IMR-90 (cell line): ENCODE measurements around the gene CNTNAP1. TPM values are rescaled to one million over a fixed set of nuclear protein-coding genes. Genes with fewer than 3 reads are reported as not detected.

Source experiments
- ATAC-seq: fragments of 200-7000 bp; cut with Tn5 transposase; 2 replicates; pipeline ENCODE4 v1.9.1; 2020; ENCODE audit warnings: low read depth, mild to moderate bottlenecking, moderate library complexity
- BruUV-seq: library from RNA; stranded (reverse); fragments of 400-500 nt; replicated peaks from 2 replicates; lab custom pipeline; 2021; lab: Mats Ljungman, UMichigan
- CTCF ChIA-PET: fragments of 300-600 bp; formaldehyde crosslinking; extraction: SDS; loops from one replicate; lab custom pipeline; 2021; ENCODE audit warnings: antibody characterized with exemption; lab: Yijun Ruan, JAX
- POLR2A ChIA-PET: fragments of 300-600 bp; sonication (Branson Sonifier 250); formaldehyde crosslinking; loops from one replicate; lab custom pipeline; 2022; ENCODE audit warnings: antibody characterized with exemption; ENCODE audit not compliant: unreplicated experiment; lab: Charles Lee
- DNase-seq: peaks from one replicate; pipeline ENCODE4 v3.0.0; 2013
- H2AFZ ChIP-seq: replicated peaks from 2 replicates; pipeline ENCODE3; 2013; ENCODE audit warnings: low read length, mild to moderate bottlenecking; ENCODE audit not compliant: poor library complexity
- H2AK5ac ChIP-seq: 2 replicates; pipeline ENCODE4 v1.6.1; 2013; ENCODE audit warnings: low read depth, low read length, inconsistent platforms
- H2AK9ac ChIP-seq: replicated peaks from 2 replicates; pipeline ENCODE3; 2013; ENCODE audit warnings: mild to moderate bottlenecking, low read depth, low read length, moderate library complexity; ENCODE audit not compliant: poor library complexity
- H2BK120ac ChIP-seq: 2 replicates; pipeline ENCODE4 v1.6.1; 2013; ENCODE audit warnings: low read depth, low read length, inconsistent platforms
- H2BK15ac ChIP-seq: 3 replicates; pipeline ENCODE4 v1.6.1; 2013; ENCODE audit warnings: low read depth, low read length, inconsistent platforms
- H2BK20ac ChIP-seq: 2 replicates; pipeline ENCODE4 v1.6.1; 2013; ENCODE audit warnings: low read depth, mild to moderate bottlenecking, inconsistent platforms, low read length, moderate library complexity
- H2BK5ac ChIP-seq: 2 replicates; pipeline ENCODE4 v1.6.1; 2013; ENCODE audit warnings: mild to moderate bottlenecking, low read depth, low read length, inconsistent platforms; ENCODE audit not compliant: poor library complexity, severe bottlenecking
- H3K14ac ChIP-seq: replicated peaks from 2 replicates; pipeline ENCODE4 v1.6.1; 2013; ENCODE audit warnings: low read depth, low read length, inconsistent platforms
- H3K18ac ChIP-seq: 2 replicates; pipeline ENCODE4 v1.6.1; 2013; ENCODE audit warnings: low read depth, low read length, control low read depth
- H3K23ac ChIP-seq: 2 replicates; pipeline ENCODE4 v1.6.1; 2013; ENCODE audit warnings: low read depth, low read length, inconsistent platforms
- H3K27ac ChIP-seq: 2 replicates; pipeline ENCODE4 v1.5.1; 2013; ENCODE audit warnings: mild to moderate bottlenecking, control low read depth, low read length; ENCODE audit not compliant: insufficient read depth
- H3K27me3 ChIP-seq: 2 replicates; pipeline ENCODE4 v1.6.1; 2013; ENCODE audit warnings: low read length; ENCODE audit not compliant: control insufficient read depth, insufficient read depth
- H3K36me3 ChIP-seq: 2 replicates; pipeline ENCODE4 v1.6.1; 2013; ENCODE audit warnings: low read length, mixed read lengths; ENCODE audit not compliant: control insufficient read depth, insufficient read depth
- H3K4ac ChIP-seq: 2 replicates; pipeline ENCODE4 v1.6.1; 2013; ENCODE audit warnings: low read depth, low read length, inconsistent platforms
- H3K4me1 ChIP-seq: 2 replicates; pipeline ENCODE4 v1.6.1; 2013; ENCODE audit warnings: low read length, mixed read lengths; ENCODE audit not compliant: control insufficient read depth, insufficient read depth
- H3K4me2 ChIP-seq: 2 replicates; pipeline ENCODE4 v1.6.1; 2013; ENCODE audit warnings: low read depth, mild to moderate bottlenecking, control low read depth, low read length, moderate library complexity
- H3K4me3 ChIP-seq: 2 replicates; pipeline ENCODE4 v1.5.1; 2013; ENCODE audit warnings: low read depth, mild to moderate bottlenecking, control low read depth, low read length, moderate library complexity; ENCODE audit not compliant: insufficient read depth
- H3K56ac ChIP-seq: 2 replicates; pipeline ENCODE4 v1.6.1; 2013; ENCODE audit warnings: low read length, inconsistent platforms; ENCODE audit not compliant: insufficient read depth; ENCODE audit errors: extremely low read depth
- H3K79me1 ChIP-seq, 2 experiments: 2 replicates each; pipeline ENCODE4 v1.6.1; 2013; ENCODE audit warnings: low read length in 2 of 2, inconsistent platforms in 1 of 2, low read depth in 1 of 2
- H3K9ac ChIP-seq: 2 replicates; pipeline ENCODE4 v1.6.1; 2013; ENCODE audit warnings: low read depth, low read length, control low read depth
- H3K9me1 ChIP-seq: 2 replicates; pipeline ENCODE4 v1.6.1; 2013; ENCODE audit warnings: low read length, inconsistent platforms; ENCODE audit not compliant: insufficient read depth
- H3K9me3 ChIP-seq: 2 replicates; pipeline ENCODE4 v1.6.1; 2013; ENCODE audit warnings: low read length; ENCODE audit not compliant: control insufficient read depth, insufficient read depth
- H4K20me1 ChIP-seq: 2 replicates; pipeline ENCODE4 v1.6.1; 2013; ENCODE audit warnings: low read length, inconsistent platforms; ENCODE audit not compliant: insufficient read depth
- H4K5ac ChIP-seq: 2 replicates; pipeline ENCODE4 v1.6.1; 2013; ENCODE audit warnings: mild to moderate bottlenecking, low read depth, low read length, control low read depth
- H4K8ac ChIP-seq, 2 experiments: 2 replicates each; pipeline ENCODE4 v1.6.1; 2013; ENCODE audit warnings: low read depth in 2 of 2, low read length in 2 of 2, control low read depth in 1 of 2, inconsistent platforms in 1 of 2
- H4K91ac ChIP-seq: 2 replicates; pipeline ENCODE4 v1.6.1; 2013; ENCODE audit warnings: low read depth, low read length, inconsistent platforms; ENCODE audit not compliant: insufficient read depth
- BHLHE40 ChIP-seq: fragments of 150-350 bp; IDR thresholded peaks from 2 replicates; pipeline ENCODE4 v1.6.1; 2016; ENCODE audit warnings: mild to moderate bottlenecking, low read depth, low read length
- CEBPB ChIP-seq: IDR thresholded peaks from 2 replicates; pipeline ENCODE4 v1.6.1; 2012; ENCODE audit warnings: low read depth, low read length, improper control_type of control experiment
- CHD1 ChIP-seq: IDR thresholded peaks from 2 replicates; pipeline ENCODE4 v1.6.1; 2012; ENCODE audit warnings: low read depth, low read length, improper control_type of control experiment
- CTCF ChIP-seq: conservative IDR thresholded peaks from 2 replicates; pipeline ENCODE4 v1.5.1; 2012; ENCODE audit warnings: mild to moderate bottlenecking, low read depth, low read length, improper control_type of control experiment
- FOS ChIP-seq: fragments of 150-350 bp; IDR thresholded peaks from 2 replicates; pipeline ENCODE4 v1.6.1; 2016; ENCODE audit warnings: low read depth, low read length
- MAFK ChIP-seq: IDR thresholded peaks from 2 replicates; pipeline ENCODE4 v1.6.1; 2012; ENCODE audit warnings: low read depth, low read length, improper control_type of control experiment
- MAZ ChIP-seq: IDR thresholded peaks from 2 replicates; pipeline ENCODE4 v1.6.1; 2012; ENCODE audit warnings: low read depth, mild to moderate bottlenecking, low read length, improper control_type of control experiment, moderate library complexity, borderline replicate concordance
- MXI1 ChIP-seq: IDR thresholded peaks from 2 replicates; pipeline ENCODE4 v1.6.1; 2012; ENCODE audit warnings: low read depth, mild to moderate bottlenecking, low read length, moderate library complexity, borderline replicate concordance
- NFE2L2 ChIP-seq: fragments of 150-350 bp; IDR thresholded peaks from 2 replicates; pipeline ENCODE4 v1.6.1; 2016; ENCODE audit warnings: low read depth, mild to moderate bottlenecking, low read length
- POLR2A ChIP-seq: IDR thresholded peaks from 2 replicates; pipeline ENCODE4 v1.6.1; 2012; ENCODE audit warnings: mild to moderate bottlenecking, low read depth, low read length
- RAD21 ChIP-seq: IDR thresholded peaks from 2 replicates; pipeline ENCODE4 v1.6.1; 2012; ENCODE audit warnings: low read length, improper control_type of control experiment
- RCOR1 ChIP-seq: IDR thresholded peaks from 2 replicates; pipeline ENCODE4 v1.6.1; 2012; ENCODE audit warnings: mild to moderate bottlenecking, low read length, improper control_type of control experiment; ENCODE audit not compliant: insufficient replicate concordance
- SMC3 ChIP-seq: fragments of 150-350 bp; IDR thresholded peaks from 2 replicates; pipeline ENCODE4 v1.6.1; 2016; ENCODE audit warnings: low read depth, mild to moderate bottlenecking, antibody characterized with exemption, low read length, moderate library complexity
- WGBS, 2 experiments: methylation state at CpG; one replicate each; pipeline versions ENCODE4 v1.1.5 to v1.1.7; 2013; ENCODE audit warnings: missing lambda C conversion rate in 2 of 2; ENCODE audit not compliant: insufficient read length in 1 of 2; ENCODE audit errors: extremely low coverage in 2 of 2; 5-methylcytosine and 5-hydroxymethylcytosine counted together
- dilution Hi-C: fragments of 300-500 bp; cut with HindIII; formaldehyde crosslinking; loops from one replicate; pipeline ENCODE4 v1.14.3; 2018; ENCODE audit warnings: low sequenced_read_pairs; ENCODE audit not compliant: unreplicated experiment
- in situ Hi-C: fragments of 300-500 bp; cut with MboI; formaldehyde crosslinking; loops from 3 replicates; pipeline ENCODE4 v1.14.3; 2019; ENCODE audit warnings: low sequenced_read_pairs, inconsistent platforms, mixed read lengths
- intact Hi-C: fragments of 100-400 bp; cut with micrococcal nuclease; formaldehyde crosslinking; loops from 2 replicates; pipeline ENCODE4 v1.10.0; 2022
- polyA plus RNA-seq, 3 experiments: library from polyadenylated mRNA; depleted of rRNA; stranded (reverse); fragments of >200 nt; gene quantifications; 2 replicates each; pipeline ENCODE4 v1.2.3, GENCODE V29; 2012; ENCODE audit warnings: low replicate concordance in 1 of 3
- total RNA-seq: library from RNA; depleted of rRNA; stranded (reverse); fragments of >200 nt; gene quantifications from 2 replicates; pipeline ENCODE4 v1.2.3, GENCODE V29; 2012
- TF ChIP-seq, protein P1 (sequence below): fragments of 150-350 bp; IDR thresholded peaks from 2 replicates; pipeline ENCODE4 v1.6.1; 2016; ENCODE audit warnings: low read depth, mild to moderate bottlenecking, low read length, moderate library complexity, borderline replicate concordance

Gene CNTNAP1
- total and polyA plus RNA-seq, 2 of the 4 experiments (the other 2 are of a cell fraction) = 12.2 to 72.2 TPM

DNA sequence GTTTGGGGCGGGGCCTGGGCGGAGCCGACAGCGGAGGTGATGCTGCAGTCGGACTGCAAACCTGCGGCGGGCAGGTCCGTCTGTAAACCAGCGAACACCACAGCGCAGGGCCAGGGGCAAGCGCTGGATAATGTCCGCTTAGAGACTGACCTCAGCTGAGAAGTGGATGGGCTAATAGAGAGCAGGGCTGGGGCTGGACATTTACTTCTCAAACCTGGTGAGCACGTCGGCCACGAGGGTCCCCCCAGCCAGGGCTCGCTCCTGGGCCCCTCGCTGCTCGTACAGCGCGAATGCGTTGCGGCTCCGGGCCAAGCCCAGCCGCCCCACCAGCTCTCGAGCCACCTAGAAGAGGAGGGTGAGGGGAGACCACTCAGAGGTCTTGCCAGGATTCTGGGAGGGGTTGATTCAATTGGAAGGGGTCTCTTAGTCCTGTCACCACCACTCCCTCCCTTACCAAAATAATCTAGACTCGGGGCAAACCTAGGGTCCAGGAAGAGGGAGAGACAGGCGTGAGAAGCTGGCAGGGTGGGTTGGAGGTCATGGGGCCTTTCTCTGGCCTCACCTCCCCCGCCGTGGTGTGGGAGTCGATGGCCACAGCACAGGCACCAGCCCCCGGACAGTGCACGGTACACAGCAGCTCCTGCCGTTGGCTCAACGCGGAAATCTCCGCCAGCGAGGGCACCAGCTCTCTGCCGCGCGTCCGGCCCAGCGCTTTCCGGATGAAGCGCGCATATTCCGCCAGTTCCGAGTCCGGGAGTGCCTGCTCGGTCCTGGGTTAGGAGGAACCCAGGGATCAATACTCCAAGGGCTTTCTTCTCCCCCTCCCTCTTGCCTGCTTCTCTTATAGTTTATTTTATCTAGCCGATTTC, 11.3 kb upstream of the CNTNAP1 start (continued):
- TF ChIP-seq SMC3 = no peak
- TF ChIP-seq CHD1 = no peak
- no peak for TF ChIP-seq FOS

DNA sequence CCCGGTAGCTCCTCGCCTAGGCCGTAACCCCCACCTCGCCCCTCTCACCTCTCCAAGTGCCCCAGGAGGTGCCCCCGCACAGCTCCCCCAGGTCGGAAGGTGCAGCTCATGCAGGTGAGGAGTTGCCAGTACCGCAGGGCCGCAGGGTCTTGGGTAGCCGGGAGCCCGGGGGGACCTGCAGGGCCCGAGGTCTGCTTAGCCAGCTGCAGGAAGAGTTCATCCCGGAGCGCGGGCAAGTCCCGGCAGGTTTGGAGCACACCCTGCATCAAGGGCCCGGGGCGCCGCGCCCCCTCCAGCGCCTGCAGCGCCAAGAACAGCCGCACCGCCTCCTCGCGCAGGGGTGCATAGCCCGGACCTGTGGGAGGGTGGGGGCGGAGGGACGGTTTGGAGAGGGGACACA, 10.3 kb upstream of the CNTNAP1 start:
- CTCF ChIA-PET = no interaction called here
- H3K14ac ChIP-seq = no peak overlapping the region
- dilution Hi-C loops (no loop called here), in situ Hi-C loops (no loop called here), intact Hi-C loops (no loop called here)
- H2BK120ac ChIP-seq = no peak overlapping the region
- H3K56ac ChIP-seq = no peak overlapping the region
- no peaks in the 10 kb centered on the region for H3K9me3 ChIP-seq
- 72% methylated on average over 9 of the region's 28 CpGs; no CpG with 5 or more reads in 1 of the 2 experiments for WGBS, 2 experiments
- H2BK20ac ChIP-seq = no peak overlapping the region
- no peak overlapping the region for H4K91ac ChIP-seq
- H2AK9ac ChIP-seq = no peak overlapping the region
- no peak overlapping the region for H4K8ac ChIP-seq
- H2AK5ac ChIP-seq = no peak overlapping the region
- no peak overlapping the region for H3K9ac ChIP-seq
- no peak overlapping the region for H2BK15ac ChIP-seq
- peaks cover 53% of the 10 kb centered on the region for H3K36me3 ChIP-seq
- H3K23ac ChIP-seq = no peak overlapping the region
- no peak overlapping the region for H2AFZ ChIP-seq
- no peak overlapping the region for H3K18ac ChIP-seq
- H4K5ac ChIP-seq = no peak overlapping the region
- no peak overlapping the region for H3K27ac ChIP-seq
- no peak overlapping the region for H3K4me2 ChIP-seq
- ATAC-seq (no peak), DNase-seq (no peak)
- no peak overlapping the region for H2BK5ac ChIP-seq
- no peak overlapping the region for H3K4ac ChIP-seq
- peaks cover 46% of the 10 kb centered on the region for H4K20me1 ChIP-seq
- POLR2A ChIA-PET = interaction anchor here (0.6 kb wide), 1 partner anchor 9 kb away, joined by 5 read pairs; no protein-coding TSS in a partner anchor
- no peaks in the 10 kb centered on the region for H3K27me3 ChIP-seq
- H3K9me1 ChIP-seq = peaks cover 6% of the 10 kb centered on the region
- no peak overlapping the region for H3K4me3 ChIP-seq
- peaks cover 24% of the 10 kb centered on the region for H3K4me1 ChIP-seq
- no TSS peak for BruUV-seq
- peaks cover 14 to 64% of the 10 kb centered on the region in 2 experiments; a peak in 3 of 4 replicates for H3K79me1 ChIP-seq
- TF ChIP-seq BHLHE40 (no peak), SMC3 (no peak), MAFK (no peak), MXI1 (no peak), NFE2L2 (no peak), POLR2A (no peak), RCOR1 (no peak), FOS (no peak), MAZ (no peak), CEBPB (no peak), RAD21 (no peak), CTCF (no peak)
- TF ChIP-seq, protein P1, sequence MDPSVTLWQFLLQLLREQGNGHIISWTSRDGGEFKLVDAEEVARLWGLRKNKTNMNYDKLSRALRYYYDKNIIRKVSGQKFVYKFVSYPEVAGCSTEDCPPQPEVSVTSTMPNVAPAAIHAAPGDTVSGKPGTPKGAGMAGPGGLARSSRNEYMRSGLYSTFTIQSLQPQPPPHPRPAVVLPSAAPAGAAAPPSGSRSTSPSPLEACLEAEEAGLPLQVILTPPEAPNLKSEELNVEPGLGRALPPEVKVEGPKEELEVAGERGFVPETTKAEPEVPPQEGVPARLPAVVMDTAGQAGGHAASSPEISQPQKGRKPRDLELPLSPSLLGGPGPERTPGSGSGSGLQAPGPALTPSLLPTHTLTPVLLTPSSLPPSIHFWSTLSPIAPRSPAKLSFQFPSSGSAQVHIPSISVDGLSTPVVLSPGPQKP = no peak
